T1000 (cell line): Measurements from ENCODE around the gene ZNF554.
A peak's percentile ranks its signal among the peaks of the same experiment; 100 is the strongest.
"Not testable (repeated sequence)": the region's sequence is repeated elsewhere in the genome, so short reads cannot be mapped to it uniquely, and the experiment has no call there.

ENCODE experiments used
- DNase-seq: peaks from one replicate; lab custom pipeline; 2025; ENCODE audit warnings: mixed read lengths; lab: John Stamatoyannopoulos, UW

The ZNF554 gene

GRCh38 chr19:2867025-2867991 is 47.6 kb downstream of the ZNF554 start, which contains the start of gene ZNF556:
TSS of gene ZNF556 (plus strand) at chr19:2867335. CDS start at chr19:2867422, 87 bp downstream.
- DNase-seq: peak; percentile 95

- no peak for DNase-seq
Measured at GRCh38 chr19:2869618-2870017, 50.0 kb downstream of the ZNF554 start.

GRCh38 chr19:2872175-2872574 is 52.5 kb downstream of the ZNF554 start:
- not testable (repeated sequence) for DNase-seq

GRCh38 chr19:2877398-2878331 is 58.0 kb downstream of the ZNF554 start:
- no peak for DNase-seq

GRCh38 chr19:2883686-2884439 is 64.2 kb downstream of the ZNF554 start:
- DNase-seq: no peak

- DNase-seq: no peak
Measured at GRCh38 chr19:2885736-2886135, 66.1 kb downstream of the ZNF554 start.
